Hepatic stellate cell (primary cell): ENCODE data around the gene DNAJC7.
"Not testable (repeated sequence)": the region's sequence is repeated elsewhere in the genome, so short reads cannot be mapped to it uniquely, and the experiment has no call there.

Experiments used
- DNase-seq: peaks from one replicate; pipeline ENCODE4 v3.0.0; 2011; ENCODE audit warnings: low spot score

DNAJC7 gene

DNA sequence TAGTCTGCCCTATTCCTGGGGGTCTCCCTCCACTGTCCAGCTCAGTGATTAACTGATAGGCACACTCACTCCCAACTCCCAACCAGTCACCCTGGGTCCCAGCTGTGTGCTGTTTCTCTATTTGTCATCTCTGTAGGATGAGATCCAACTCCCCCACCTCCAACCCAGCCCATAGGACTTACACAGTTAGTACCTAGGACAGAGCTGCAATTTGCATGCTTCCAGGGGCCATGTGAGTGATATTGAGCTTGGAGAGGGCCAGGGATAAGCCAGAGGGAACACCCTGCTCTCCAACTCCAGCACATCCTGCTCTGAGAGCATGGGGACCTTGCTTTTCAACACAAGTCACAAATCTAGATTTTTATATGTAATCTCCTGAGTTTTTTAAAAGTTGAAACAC, 24.4 kb upstream of the DNAJC7 start:
- no peak for DNase-seq

- no peak for DNase-seq
These were observed 23.6 kb upstream of the DNAJC7 start for GRCh38 chr17:42040818-42041217.

GRCh38 chr17:42039794-42040763, 22.8 kb upstream of the DNAJC7 start:
- DNase-seq: no peak

- no peak for DNase-seq
These were observed 21.2 kb upstream of the DNAJC7 start for GRCh38 chr17:42038221-42038973.

DNA sequence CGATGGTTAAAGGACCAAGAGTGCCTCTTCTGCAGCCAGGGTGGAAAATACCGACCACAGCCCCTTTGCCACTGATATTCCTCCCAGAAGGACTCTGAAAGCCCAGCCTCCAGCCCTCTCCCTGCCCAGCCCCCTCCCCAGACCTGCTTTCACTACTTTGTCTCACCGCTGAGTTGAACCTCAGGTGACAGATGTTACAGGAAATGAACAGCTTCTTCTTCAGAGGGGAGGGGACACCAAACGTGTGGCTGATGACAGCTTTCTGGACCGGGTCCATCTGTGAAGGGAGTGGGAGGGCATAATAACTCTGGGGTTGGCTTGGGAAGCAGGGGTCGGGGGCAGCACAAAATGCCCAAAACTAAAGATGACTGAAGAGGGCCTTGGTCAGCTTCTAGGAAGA, 16.8 kb upstream of the DNAJC7 start:
- no peak for DNase-seq

DNA sequence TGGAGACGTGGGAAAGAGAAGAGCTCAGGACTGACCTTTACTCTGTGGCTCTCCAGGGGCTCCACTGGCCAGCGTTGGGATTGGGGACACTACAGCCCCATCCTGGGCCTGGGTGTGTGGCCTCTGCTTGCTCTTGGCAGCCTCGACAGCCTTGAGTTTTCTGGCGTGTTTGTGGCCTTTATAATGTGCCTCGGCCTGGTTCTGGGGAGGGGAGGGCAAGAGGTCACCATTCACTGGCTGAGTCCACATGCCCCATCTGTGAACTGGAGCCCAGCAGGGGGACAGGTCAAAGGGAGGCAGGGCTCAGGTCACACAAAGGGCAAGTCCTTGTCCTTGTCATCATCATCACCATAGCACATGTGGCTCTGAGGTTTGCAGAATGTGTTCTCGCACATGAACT, 14.3 kb upstream of the DNAJC7 start:
- DNase-seq: no peak

DNA sequence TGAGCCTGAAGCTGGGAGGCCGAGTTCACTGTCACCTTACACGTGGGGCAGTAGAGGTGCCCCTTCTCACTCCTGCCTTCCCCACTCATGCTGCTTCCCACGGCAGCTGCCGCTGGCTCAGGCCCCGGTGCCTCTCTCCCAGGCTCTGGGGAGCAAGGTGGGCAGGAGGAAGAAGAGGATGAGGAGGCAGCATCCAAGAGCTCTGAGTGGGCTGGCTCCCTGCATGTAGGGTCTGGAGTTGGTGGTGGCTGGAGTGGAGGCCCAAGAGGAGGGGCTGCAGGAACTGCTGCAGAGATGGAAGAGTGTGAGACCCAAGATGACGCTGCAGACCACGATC, 11.5 kb upstream of the DNAJC7 start:
- DNase-seq: no peak

DNA sequence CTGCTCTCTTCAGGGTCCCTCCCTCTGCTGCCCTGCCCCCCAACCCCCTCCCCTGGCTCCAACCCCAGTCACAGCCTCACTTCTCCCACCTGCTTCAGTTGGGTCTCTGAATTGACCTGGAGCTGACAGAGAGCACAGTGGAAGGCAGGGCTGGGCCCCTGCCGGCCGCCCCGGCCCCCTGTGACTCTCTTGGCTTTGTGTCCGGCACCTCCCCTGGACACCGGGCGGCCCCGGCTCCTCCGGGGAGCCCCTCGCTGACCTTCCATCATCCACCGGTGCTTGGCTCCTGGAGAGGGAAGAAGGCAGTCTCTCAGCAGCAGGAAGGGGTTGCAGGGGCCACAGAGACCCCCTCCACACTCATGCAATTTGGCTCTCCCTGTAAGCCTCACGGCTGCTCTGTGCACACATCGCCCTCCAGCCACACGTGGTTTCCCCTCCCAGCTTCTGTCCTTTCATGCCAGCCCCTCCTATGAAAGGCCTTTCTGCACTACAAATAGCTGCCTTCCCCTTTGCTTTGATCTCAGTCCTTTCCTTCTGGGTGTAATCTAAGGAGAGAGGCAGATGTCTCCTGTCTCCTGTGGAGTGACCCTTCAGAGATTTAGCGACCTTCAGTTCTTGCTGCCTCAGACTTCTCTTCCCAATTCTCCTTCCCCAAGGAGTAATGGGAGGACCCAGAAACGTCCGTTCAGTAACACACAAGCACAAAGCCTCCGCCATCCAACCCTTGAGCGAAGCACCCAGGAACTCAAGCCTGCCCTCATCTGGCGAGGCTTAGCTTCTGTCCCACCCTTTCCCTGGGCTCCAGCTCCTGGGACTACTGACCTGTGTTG, 10.9 kb upstream of the DNAJC7 start:
- no peak for DNase-seq

- no peak for DNase-seq
These were observed 10.3 kb upstream of the DNAJC7 start for GRCh38 chr17:42027590-42027889.

GRCh38 chr17:42026857-42027589, 9.8 kb upstream of the DNAJC7 start:
- no peak for DNase-seq

DNA sequence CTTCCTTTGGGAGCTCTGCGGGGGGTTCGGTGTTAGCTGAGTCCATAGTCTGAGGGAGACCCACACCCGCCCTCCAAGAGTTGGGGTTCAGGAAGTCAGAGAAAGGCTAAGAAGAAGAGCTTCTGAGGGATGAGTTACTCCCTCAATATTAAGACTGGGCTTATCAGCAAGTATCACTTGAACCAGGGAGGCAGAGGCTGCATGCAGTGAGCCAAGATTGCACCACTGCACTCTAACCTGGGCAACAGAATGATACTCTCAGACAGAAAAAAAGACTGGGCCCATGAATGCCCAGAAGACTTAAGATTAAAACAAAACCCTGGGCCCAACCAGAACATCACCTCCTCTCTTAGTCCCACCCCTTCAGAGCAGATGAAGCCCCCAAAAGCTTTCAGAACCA, 8.7 kb upstream of the DNAJC7 start:
- no peak for DNase-seq

GRCh38 chr17:42025191-42025579, 7.9 kb upstream of the DNAJC7 start:
- DNase-seq: no peak

- DNase-seq: no peak
These were observed 6.5 kb upstream of the DNAJC7 start for GRCh38 chr17:42023524-42024349.

GRCh38 chr17:42020845-42021244, 3.6 kb upstream of the DNAJC7 start:
- not testable (repeated sequence) for DNase-seq

DNA sequence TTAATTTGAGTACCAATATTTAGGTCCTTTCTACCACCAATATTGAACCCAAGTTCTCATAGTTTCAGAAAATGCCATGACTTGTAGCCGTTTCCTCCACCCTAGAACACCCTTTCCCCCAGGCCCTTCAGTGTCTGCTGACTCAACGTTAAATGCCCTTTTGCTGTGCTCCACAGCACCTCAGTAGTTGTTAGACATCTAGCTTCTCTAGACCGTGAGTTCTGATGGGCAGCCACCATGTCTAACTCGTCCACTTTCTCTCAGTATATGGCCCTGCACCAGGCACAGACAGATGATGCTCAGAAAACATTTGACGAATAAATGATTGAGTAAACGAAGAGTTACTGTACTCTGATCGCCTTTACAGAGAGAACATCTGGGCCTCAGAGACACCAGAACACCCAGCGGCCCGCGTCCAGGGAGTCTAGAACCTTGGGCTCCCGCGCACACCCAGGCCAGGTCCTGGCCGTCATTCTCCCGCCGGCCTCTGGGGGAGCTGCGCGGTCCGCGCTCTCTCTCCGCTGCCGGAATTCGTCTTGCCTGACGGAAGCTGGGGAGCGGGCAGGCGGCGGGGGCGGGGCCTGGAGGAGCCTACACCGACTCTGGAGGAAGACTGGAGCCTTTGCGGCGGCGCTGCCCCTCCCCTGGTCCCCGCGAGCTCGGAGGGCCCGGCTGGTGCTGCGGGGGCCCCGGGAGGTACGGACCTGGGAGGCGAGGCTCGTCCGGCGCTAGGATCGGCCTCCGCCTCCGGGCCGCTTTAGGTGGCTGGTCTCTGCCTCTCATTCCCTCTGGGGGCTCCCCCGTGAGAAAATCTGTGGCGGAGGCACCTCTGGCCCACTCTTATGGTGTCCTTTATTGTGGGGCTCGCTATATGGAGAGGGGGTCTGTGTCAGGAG, 2.5 kb upstream of the DNAJC7 start, which contains the start of gene NKIRAS2:
Gene NKIRAS2, plus strand, starts transcription at position 582 of the 896 bp plus-strand sequence. CDS start 1,488 bp downstream, outside the sequence.
- DNase-seq: peak; percentile 96

GRCh38 chr17:42018988-42019387, 1.7 kb upstream of the DNAJC7 start:
- no peak for DNase-seq

GRCh38 chr17:42018339-42018738, 1.1 kb upstream of the DNAJC7 start:
- DNase-seq: no peak

DNA sequence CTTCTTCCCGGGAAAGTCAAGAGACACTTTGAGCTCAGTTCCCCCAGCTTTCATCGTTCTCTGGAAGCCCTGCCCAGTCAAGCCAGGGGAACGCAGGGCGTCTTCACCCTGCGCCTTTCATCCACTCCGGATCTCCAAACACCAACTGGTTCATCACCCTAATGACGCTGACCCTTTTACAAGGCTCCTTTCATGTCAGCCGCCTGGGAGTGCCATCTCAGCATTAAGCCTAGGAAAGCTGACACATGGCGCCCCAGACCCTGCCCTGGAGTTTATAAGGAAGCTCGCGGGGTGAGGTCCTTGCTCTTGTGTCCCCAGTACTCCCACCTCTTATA, 594 bp upstream of the DNAJC7 start:
- DNase-seq: no peak

GRCh38 chr17:42016411-42016831, 818 bp downstream of the DNAJC7 start:
- DNase-seq: no peak

DNA sequence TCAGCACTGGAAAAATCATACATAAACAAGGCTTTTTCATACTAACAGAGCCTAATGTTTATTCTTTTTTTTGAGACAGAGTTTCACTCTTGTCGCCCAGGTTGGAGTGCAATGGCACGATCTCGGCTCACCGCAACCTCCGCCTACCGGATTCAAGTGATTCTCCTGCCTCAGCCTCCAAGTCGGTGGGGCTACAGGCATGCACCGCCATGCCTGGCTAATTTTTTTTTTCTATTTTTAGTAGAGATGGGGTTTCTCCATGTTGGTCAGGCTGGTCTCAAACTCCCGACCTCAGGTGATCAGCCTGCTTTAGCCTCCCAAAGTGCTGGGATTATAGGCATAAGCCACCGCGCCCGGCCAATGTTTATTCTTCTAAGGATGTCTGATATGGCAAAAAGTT, 3.5 kb downstream of the DNAJC7 start:
- not testable (repeated sequence) for DNase-seq
